Measurements from ENCODE around the gene ARL13A.
"Not testable (repeated sequence)": the region's sequence is repeated elsewhere in the genome, so short reads cannot be mapped to it uniquely, and the experiment has no call there.

Gene ARL13A

DNA sequence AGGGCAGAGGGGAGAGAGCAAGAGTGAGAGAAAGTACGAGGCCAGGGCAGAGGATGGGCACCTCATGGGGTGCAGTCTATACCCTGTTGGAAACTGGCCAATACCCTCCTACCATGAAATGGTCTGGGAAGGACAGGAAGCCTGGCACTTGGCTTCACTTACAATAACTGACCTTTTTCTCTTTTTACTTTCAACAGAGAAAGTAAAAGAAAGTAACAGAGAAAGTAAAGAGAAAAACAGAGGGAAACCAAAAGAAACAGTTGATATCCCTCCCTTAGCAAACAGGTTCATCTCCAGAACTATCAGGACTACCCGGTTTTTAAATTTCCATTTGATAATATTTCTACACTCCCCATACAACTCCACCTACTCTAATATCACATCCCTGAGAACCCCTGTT is 20.6 kb downstream of the ARL13A start:
- DNase-seq (ENCODE audit: low read depth in 2 of 2) = no peak

DNA sequence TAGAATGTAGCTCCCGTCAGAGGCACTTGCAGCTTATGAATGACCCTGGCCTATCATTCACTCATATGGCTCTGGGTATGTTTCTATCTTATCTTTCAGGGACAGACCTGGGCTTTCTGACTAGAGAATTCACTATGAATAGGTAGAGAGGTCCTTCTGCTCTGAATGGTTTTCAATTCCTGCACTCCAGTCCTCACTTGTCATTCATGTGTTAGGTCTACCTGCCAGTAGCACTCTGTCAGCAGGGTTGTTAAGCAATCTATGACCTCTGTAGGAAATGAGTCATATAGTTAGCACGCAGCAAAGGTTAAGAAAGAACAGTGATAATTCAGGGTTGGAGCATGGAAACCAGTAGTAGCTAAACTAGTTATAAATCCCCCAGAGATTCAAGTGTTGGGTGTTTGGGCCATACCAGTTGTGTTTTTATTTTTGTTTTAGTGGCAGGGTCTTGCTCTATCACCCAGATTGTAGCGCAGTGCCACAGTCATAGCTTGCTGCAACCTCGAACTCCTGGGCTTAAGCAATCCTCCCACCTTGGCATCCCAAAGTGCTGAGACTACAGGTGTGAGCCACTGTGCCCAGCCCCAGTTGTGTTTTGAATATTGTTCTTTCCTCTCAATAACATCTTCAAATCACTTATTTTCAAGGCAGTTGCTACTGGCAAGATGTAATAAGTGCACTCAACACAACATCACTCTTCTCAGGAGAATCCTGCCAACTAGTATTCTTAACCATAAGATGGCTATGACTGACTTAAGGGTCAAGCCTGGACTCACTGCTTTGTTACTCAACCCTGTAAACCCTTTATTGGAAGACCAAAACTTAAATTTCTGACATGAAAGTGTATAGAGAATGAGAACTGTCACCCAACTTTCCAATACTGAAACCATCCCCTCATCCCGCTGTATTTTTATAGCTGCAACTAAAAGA is 25.1 kb downstream of the ARL13A start:
- DNase-seq (ENCODE audit: low read depth in 2 of 2) = no peak

DNA sequence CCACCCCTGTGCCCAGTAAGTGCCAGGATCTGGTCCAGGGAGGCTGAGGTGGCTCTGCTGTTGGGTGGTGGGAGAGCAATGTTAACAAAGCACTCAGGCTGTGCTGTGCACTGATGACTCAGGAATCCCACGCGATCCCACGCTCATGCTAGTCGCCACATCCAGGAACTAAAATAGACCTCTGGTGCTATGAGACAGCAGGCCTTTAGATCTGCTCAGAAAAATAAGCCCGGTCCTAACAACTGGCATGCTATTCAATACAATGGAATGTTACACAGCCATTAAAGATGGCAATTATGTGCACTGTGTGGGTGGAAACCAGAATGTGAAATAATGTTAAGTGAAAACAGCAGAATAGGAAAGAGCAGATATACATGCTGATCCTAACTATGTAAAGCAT is 26.0 kb downstream of the ARL13A start:
- DNase-seq (ENCODE audit: low read depth in 2 of 2) = no peak

DNA sequence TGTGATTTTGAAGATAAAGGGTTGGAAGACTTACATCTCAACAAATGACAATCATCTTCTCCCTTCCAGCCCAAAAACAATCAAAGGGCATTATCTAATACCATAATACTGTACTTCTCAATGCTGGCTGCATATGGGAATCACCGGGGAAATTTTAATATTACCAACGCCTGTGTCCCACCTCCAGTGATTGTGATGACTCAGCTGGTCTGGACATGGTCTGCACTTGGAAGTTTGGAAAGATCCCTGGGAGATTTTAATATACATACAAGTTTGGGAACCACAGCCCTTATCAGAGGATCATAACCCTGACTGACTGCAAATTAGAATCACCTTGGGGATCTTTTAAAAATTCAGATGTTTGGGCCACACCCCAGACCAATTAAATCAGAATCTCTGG is 29.9 kb downstream of the ARL13A start:
- DNase-seq (ENCODE audit: low read depth in 2 of 2) = no peak

DNA sequence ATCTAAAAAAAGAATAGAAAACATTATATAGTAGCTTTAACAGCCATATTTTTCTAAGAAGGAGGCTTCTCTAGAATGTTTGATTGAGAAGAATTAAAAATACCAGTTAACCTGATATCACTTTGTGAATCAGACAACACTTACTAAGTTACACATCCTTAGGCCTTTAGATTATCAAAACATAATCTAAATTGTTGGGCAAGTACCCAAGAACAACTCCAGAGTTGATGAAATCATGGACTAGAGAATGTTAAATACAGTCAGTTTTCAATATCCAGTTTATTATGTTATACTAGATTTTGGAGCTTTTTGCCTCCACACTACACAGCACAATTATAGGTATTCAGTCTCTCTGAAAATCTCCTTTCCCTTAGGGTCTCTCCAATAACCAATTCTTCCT is 39.6 kb downstream of the ARL13A start:
- DNase-seq (ENCODE audit: low read depth in 2 of 2) = no peak

DNA sequence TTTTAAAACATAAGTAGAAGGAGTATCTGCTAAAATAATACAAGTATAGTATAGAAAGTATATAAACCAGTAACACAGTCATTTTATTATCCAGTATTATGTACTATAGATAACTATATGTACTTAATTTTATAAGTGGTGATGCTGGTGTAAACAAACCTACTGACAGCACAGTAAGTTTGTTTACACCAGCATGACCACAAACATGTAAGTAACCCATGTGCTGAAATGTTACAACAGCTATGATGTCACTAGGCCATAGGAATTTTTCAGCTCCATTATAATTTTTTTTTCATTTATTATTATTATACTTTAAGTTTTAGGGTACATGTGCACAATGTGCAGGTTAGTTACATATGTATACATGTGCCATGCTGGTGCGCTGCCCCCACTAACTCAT is 42.5 kb downstream of the ARL13A start:
- DNase-seq (ENCODE audit: low read depth in 2 of 2) = not testable (repeated sequence)

DNA sequence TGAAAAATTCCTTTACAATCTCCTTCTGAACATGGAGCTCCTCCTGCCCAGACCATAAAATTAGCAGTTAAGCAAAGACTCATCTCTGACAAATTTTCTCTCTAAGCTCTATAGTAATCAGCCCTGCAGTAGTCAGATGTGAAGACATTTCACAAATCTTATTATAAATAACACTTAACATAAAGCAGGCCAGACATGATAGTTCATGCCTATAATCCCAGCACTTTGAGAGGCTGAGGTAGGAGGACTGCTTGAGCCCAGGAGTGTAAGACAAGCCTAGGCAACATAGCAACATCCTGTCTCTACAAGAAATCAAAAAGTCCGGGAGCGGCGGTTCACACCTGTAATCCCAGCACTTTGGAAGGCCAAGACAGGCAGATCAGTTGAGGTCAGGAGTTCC is 52.5 kb downstream of the ARL13A start:
- no peak for DNase-seq (ENCODE audit: low read depth in 2 of 2)

DNA sequence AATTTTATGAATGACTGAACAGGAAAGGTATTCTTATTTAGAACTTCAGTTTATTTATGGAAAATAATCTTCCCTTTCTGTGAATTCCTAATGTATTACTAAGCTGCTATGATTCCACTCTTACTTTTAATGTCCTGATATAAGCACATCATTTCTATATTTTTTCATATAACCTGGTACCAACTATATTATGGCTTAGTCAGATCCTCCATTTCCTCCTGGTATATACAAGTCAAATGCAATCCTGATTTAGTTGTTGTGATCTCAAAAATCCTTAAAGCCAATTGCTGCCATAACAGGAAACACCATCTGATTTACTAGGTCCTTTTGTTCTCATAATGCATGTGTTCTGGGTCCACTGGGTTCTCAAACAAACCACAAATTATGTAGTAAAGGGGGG is 55.6 kb downstream of the ARL13A start:
- no peak for DNase-seq (ENCODE audit: low read depth in 2 of 2)

DNA sequence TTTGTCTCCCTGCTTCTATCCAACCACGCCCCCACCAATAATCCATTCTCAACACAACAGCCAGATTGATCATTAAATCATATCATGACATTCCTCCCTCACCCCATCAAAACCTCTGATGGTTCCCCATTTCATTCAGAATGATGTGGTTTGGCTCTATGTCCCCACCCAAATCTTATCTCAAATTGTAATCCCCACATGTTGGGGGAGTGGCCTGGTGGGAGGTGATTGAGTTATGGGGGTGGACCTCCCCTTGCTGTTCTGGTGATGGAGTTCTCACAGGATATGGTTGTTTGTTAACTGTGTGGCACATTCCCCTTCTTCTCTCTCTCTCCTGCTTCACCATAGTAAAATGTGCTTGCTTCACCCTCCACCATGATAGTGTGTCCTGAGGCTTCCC is 59.1 kb downstream of the ARL13A start:
- no peak for DNase-seq (ENCODE audit: low read depth in 2 of 2)

DNA sequence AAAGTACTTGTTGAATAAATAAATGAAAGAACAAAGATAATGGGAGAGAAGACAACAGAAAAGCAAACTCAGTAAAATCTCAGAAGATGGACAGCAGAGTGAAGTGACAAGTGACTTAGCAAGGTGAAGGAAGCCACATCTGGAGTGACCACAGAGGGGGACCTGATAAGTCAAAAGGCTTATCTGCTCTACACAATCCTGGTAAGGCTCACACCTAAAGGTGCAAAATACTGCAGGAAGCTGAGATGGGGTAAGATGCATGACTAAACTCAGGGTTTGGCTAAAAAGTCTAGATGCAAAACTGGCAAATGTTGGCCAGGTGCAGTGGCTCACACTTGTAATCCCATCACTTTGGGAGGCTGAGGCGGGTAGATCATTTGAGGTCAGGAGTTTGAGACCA is 60.2 kb downstream of the ARL13A start:
- DNase-seq (ENCODE audit: low read depth in 2 of 2) = no peak

DNA sequence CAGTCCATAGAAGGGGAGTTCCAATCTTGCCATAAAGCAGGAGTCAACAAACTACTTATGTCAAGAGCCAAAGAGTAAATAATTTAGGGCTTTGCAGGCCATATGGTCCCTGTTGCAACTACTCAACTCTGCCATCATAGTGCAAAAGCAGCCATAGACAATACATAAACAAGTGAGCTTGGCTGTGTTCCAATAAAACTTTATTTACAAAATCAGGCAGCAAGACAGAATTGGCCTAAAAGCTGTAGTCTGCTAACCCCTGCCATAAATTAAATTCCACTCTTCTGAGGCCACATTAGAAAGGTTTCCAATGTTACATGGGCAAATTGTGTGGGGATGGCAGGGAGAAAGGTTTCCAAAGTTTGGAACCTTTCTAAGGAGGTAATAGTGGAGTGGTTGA is 67.7 kb downstream of the ARL13A start:
- DNase-seq (ENCODE audit: low read depth in 2 of 2) = no peak

DNA sequence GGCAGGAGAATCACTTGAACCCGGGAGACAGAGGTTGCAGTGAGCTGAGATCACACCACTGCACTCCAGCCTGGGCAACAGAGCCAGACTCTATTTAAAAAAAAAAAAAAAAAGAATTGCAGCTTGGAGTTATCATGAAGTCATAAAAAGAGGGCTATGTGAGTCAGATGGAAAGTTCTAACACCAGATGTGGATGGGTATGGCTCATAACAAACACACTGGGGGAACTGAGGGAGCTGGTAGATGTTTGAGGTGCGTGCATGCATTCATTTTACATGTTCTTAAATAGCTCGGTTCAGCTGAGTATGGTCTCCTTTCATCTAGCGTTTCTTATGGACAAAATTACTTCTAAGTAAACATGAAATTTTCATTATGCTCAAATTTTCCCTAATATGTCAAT is 70.7 kb downstream of the ARL13A start:
- no peak for DNase-seq (ENCODE audit: low read depth in 2 of 2)

Data from stimulated activated CD8-positive, alpha-beta memory T cell treated with anti-CD3 and anti-CD28 coated beads, Interleukin-7, amount 100 ng/mL, for 4 hours (primary cell).